ENCODE data around the gene MRPL1.

- TF ChIP-seq ZNF274 (IDR thresholded peaks at IDR 0.05; ENCODE audit: low read depth, low read length) (no peak), YY1 (IDR thresholded peaks at IDR 0.05; ENCODE audit: insufficient read depth, insufficient read length) (no peak), SUZ12 (IDR thresholded peaks at IDR 0.05; ENCODE audit: extremely low read depth, insufficient read depth, insufficient read length) (no peak)
These were observed 43.1 kb downstream of the MRPL1 start for GRCh38 chr4:77905651-77906263.

All from NT2/D1 (cell line).